ENCODE measurements around the gene FNDC3A. TPM values are rescaled to one million over a fixed set of nuclear protein-coding genes. Genes with fewer than 3 reads are reported as not detected.

Gene FNDC3A
- polyA plus RNA-seq, 5 donors: 46.9 to 79.6 (median 71.5) TPM

- DNase-seq: peak; percentile 94 to 97
Measured at GRCh38 chr13:49247643-49248621, 272.2 kb downstream of the FNDC3A start, which contains the start of gene CDADC1. Gene CDADC1 (plus strand): TSS chr13:49247925. CDS start chr13:49248038, 113 bp downstream.

- no peak for DNase-seq
Measured at GRCh38 chr13:49248622-49249002, 272.9 kb downstream of the FNDC3A start.

- DNase-seq: no peak
Measured at GRCh38 chr13:49251326-49251725, 275.6 kb downstream of the FNDC3A start.

- DNase-seq: no peak
Measured at GRCh38 chr13:49253310-49253709, 277.6 kb downstream of the FNDC3A start.

GRCh38 chr13:49254007-49254406 lies 278.3 kb downstream of the FNDC3A start:
- no peak for DNase-seq

GRCh38 chr13:49256841-49257240 lies 281.1 kb downstream of the FNDC3A start:
- no peak for DNase-seq

- no peak for DNase-seq
Measured at GRCh38 chr13:49258089-49258796, 282.5 kb downstream of the FNDC3A start.

Other genes starting within 250 kb of the FNDC3A start
- under 1 TPM in 3 of 5 donors, not detected in 2; 0.08 to 0.25 (median 0.15) TPM for gene MLNR, start 244.4 kb downstream of the FNDC3A start, polyA plus RNA-seq (ENCODE audit: insufficient read depth in 1 of 5, insufficient read length in 5 of 5, low replicate concordance in 1 of 5)